Neural progenitor cell (in vitro differentiated cells): ENCODE data around the gene OR6J1.

Experiments
- CTCF ChIP-seq: fragments of 200-600 bp; sonication (generic); IDR thresholded peaks from 2 replicates; pipeline ENCODE4 v1.5.1; 2017; ENCODE audit warnings: antibody characterized with exemption, mild to moderate bottlenecking
- EZH2 ChIP-seq: fragments of 200-600 bp; sonication (generic); IDR thresholded peaks from 2 replicates; pipeline ENCODE4 v1.6.1; 2017; ENCODE audit warnings: antibody characterized with exemption, mild to moderate bottlenecking, moderate library complexity
- EZH2phosphoT487 ChIP-seq: fragments of 200-600 bp; sonication (generic); IDR thresholded peaks from 2 replicates; pipeline ENCODE4 v1.6.1; 2017; ENCODE audit warnings: antibody characterized with exemption

GRCh38 chr14:22660654-22661053 lies 16.5 kb upstream of the OR6J1 start:
- TF ChIP-seq CTCF = no peak
- no peak for TF ChIP-seq EZH2
- TF ChIP-seq EZH2phosphoT487 = no peak
